Right ventricle myocardium superior (tissue), 1 donor: ENCODE data around the gene PIKFYVE. TPM values are rescaled to one million over a fixed set of nuclear protein-coding genes. Genes with fewer than 3 reads are reported as not detected.
A peak's percentile ranks its signal among the peaks of the same experiment; 100 is the strongest.

Experiments used
- ATAC-seq: fragments of 200-7000 bp; cut with Tn5 transposase; one replicate; pipeline ENCODE4 v1.9.1; 2020; ENCODE audit warnings: mild to moderate bottlenecking; ENCODE audit not compliant: poor library complexity
- DNase-seq: peaks from one replicate; pipeline ENCODE4 v3.0.0-alpha.2; 2020
- intact Hi-C: fragments of 100-400 bp; cut with DNase I; formaldehyde crosslinking; loops from one replicate; pipeline ENCODE4 v1.11.2; 2022
- total RNA-seq: library from RNA; stranded (reverse); fragmentation: NEBNext Ultra II Directional; extraction: Animal tissue kit (Norgen Biotek cat#: 25700); gene quantifications from one replicate; pipeline ENCODE4 v1.2.1, GENCODE V29; 2021
- donor health status: DM: no; HTN: yes; CAD: no; lungs with severe emphysema.

Gene PIKFYVE
- total RNA-seq, 1 donor from 2014 or later: 13.2 TPM

DNA sequence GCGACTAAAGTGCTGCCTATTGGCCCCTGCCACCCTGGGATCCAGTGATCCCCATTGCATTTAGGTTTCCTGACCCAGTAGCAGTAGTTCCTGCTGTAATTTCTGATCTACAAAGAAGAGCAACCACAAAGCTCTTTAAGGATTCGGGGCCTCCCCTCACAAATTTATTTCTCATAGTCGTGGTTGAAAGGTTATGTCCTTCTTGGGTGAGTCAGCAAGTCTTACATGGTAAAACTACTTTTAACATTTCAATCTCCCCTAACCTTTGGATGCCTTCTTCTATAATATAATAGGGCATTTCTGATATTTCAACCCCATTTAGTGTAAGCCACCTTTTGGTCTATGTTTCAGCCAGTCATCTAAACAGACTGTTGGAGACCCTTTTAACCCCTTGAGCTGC is 14.9 kb downstream of the PIKFYVE start:
- DNase-seq (no peak), ATAC-seq (no peak)
- intact Hi-C loops: no loop called here

DNA sequence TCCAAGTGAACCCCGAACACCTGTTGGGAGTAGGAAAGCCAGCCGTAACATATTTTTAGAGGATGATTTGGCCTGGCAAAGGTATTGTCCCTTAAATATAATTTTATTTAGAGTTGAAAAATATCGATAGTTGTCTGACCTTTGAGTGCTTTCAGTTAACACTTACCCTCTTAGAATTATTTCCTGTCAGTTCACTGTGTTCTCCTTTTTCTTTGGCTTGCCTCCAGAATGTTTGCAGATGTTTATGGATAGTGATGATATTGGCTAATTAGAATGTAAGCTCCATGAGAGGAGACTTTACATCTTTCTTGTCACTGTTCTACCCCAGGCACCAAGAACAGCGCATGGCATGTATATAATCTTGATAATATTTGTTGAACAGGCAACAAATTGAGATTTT is 19.8 kb downstream of the PIKFYVE start:
- no peak for DNase-seq
- peak; percentile 62 for ATAC-seq
- intact Hi-C loops: no loop called here

DNA sequence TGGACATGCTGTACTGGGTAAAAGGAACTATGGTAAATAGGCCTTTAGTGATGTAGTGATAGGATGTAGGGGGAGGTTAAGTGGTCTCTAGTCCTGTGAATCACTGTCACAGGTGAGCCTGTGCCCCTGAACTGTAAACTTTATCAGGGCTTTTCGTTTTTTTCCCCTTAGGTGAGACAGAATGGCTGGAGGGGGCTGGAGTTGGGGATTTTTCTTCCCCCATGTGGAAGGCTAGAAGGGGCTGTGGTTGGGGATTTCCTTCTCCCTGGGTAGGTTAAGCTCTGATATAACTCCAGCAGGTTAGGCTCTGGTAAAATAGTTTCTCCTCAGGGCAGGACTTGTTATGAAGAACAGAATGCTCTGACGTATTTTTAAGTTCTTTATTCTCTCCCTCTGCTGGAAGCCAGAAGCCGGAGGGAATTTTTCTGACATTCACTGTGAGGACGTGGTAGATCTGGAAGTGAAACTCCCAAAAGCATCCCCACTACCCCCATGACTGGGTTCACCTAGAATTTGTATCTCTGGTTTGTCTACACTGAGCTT is 28.5 kb downstream of the PIKFYVE start:
- intact Hi-C loops: no loop called here
- no peak for DNase-seq
- ATAC-seq: no peak

DNA sequence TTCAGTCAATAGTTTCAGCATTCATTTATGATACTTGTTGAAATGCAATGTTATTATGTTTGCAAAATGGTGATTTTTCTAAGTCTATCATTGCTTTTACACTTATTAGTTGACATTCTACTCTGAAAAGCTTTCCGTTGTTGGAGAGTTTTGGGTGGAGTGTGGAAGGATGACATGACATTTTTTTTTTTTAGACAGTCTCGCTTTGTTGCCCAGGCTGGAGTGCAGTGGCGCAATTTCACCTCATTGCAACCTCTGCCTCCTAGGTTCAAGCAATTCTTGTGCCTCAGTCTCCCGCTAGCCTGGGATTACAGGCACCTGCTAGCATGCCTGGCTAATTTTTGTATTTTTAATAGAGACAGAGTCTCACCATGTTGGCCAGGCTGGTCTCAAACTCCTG is 29.8 kb downstream of the PIKFYVE start:
- ATAC-seq (no peak), DNase-seq (no peak)
- intact Hi-C loops: no loop called here

DNA sequence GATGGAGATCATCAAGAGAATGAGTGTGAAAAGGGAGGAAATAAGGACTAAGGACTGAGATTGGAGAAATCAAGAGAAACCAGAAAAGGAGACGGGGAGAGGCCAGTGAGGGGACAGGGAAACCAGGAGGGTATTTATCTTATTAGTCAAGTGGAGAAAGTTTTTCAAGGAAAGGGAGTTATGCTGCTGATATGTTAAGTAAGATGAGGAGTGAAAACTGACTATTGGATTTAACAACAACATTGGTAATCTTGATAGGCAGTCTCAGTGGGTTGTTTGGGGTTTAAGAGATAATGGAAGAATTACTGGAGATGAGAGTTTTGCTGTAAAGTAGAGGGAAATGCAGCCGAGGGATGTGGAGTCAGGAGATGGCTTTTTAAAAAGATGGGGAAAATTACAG is 30.6 kb downstream of the PIKFYVE start:
- no peak for ATAC-seq
- DNase-seq: no peak
- intact Hi-C loops: no loop called here

DNA sequence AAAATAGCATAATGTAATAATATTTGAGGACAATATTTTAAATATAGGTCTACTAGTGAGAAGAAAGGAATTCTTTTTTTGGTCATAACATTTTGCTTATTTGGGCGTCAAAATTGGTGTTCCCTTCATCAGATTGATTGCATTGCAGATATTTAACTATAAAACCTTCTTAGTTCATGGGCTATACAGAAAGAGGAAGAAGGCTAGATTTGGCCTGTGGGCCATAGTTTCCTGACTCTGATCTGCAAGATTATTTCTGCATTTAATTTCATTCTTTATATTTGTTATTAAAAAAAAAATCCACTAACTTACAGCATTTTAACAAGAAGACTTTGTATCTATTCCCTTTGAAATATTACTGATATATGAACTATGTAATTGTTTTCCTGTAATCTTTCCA is 31.9 kb downstream of the PIKFYVE start:
- DNase-seq: no peak
- intact Hi-C loops: no loop called here
- ATAC-seq: no peak

DNA sequence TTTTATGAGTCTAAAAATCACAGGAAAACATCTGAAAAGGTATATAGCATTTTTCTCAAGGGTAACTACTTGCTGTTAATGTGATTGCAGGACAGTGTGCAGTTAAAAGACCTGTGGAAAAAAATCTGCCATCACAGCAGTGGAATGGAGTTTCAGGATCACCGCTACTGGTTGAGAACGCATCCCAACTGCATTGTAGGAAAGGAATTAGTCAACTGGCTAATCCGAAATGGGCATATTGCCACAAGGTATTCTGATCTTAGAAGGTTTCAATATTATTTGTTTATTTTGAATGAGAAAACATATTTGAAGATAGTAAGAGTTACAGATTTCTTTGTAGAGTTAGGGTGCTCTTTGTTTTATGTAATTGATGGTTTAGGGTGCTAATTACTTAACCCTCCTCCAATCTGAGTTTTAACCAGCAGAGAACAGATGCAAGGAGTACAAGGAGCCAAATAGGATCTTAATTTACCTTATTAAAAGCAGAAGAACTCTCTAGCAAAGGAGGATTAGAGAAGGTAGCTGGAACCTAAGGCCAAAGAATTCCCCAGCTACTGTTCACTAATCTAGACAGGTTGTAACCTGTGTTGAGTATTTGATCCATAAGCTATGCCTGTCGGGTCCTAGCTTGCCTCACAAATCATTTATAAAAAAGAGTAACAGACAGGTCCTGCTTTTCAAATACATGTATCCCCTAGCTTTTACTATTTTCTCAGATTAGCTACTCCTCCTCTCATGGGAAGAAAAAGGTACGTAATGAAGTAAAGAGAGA is 35.0 kb downstream of the PIKFYVE start:
- intact Hi-C loops: no loop called here
- DNase-seq (no peak), ATAC-seq (no peak)

DNA sequence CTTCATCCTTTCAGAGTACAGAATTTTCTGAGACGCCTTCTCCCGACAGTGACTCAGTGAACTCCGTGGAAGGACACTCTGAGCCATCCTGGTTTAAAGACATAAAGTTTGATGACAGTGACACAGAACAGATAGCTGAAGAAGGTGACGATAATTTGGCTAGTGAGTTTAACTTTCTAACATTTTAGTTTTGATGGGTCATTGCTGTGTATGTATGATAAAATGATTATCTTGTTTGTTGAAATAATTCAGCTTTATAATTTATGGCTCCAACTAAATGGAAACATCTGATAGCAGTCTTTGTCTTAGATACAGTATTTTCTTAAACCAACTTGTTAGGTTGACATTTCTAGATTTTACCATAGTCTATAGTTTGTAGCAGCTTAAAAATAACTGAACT is 38.1 kb downstream of the PIKFYVE start:
- intact Hi-C loops: no loop called here
- no peak for ATAC-seq
- DNase-seq: no peak

DNA sequence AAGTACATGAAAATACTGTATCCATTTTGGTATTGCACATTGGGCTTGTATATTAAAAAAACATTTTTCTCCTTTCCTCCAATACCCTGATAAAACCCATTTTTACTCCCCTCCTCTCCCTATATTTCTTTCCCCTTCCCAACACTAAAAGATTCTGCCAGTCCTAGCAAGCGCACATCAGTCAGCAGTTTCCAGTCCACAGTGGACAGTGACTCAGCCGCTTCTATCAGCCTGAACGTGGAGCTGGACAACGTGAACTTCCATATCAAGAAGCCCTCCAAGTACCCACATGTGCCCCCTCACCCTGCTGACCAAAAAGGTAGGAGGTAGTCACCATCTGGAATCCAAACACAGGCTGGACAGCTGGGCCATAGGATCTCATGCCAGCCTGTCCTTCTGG is 38.6 kb downstream of the PIKFYVE start:
- intact Hi-C loops: no loop called here
- DNase-seq: no peak
- no peak for ATAC-seq

DNA sequence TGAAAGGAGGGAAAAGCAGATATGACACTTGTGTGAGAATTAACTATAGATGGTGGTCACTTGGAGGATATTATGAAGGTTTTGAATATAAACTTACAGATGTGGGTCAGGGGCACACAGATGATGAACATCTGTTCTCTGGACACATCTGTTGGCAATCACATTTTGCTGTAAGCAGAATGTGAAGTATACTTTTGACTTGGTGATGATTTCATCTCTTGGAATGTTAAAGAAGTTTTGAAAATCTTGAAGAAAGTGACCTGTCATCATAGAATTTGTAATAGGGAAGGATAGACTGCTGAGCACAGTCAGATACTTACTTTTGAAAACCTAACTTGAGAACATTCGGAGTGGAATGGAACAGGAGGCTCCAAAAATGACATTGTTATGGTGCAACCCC is 40.2 kb downstream of the PIKFYVE start:
- DNase-seq (no peak), ATAC-seq (no peak)
- intact Hi-C loops: no loop called here

DNA sequence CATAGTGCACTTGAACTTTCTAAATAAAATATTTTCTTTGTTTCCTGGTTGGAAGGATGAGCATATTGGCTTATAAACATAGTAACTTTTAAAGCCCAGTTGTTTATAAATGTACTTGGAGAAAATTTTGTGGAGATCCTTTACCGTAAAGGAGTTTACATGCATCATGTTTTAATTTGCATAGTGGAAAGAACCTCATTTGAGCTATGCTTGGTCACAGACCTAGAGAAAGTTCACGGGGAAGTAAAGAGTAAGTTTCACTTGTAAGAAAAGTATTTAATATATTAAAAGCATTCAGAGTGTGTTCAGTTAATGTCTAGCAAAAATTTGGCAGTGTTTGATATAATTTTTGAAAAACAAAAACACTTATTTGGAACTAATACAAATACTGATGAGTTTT is 45.3 kb downstream of the PIKFYVE start:
- ATAC-seq: no peak
- intact Hi-C loops: no loop called here
- DNase-seq: no peak

DNA sequence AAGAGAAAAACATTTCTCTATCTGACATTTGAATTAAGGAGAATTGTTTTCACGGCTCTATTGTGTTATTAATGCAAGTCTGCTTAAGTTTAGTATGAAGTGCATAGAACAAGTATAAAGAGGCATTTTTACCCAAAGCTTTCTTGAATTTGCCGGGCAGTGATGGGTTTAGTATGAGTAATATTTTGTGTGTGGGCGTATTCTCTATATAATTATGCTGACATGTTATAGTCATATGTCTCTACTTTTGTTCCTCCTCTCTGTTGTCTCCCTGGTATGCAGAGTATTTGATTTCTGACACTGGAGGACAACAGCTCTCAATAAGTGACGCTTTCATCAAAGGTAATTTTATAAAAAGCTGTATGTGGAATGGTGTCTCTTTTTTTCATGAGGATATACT is 45.9 kb downstream of the PIKFYVE start:
- ATAC-seq (no peak), DNase-seq (no peak)
- intact Hi-C loops: no loop called here

DNA sequence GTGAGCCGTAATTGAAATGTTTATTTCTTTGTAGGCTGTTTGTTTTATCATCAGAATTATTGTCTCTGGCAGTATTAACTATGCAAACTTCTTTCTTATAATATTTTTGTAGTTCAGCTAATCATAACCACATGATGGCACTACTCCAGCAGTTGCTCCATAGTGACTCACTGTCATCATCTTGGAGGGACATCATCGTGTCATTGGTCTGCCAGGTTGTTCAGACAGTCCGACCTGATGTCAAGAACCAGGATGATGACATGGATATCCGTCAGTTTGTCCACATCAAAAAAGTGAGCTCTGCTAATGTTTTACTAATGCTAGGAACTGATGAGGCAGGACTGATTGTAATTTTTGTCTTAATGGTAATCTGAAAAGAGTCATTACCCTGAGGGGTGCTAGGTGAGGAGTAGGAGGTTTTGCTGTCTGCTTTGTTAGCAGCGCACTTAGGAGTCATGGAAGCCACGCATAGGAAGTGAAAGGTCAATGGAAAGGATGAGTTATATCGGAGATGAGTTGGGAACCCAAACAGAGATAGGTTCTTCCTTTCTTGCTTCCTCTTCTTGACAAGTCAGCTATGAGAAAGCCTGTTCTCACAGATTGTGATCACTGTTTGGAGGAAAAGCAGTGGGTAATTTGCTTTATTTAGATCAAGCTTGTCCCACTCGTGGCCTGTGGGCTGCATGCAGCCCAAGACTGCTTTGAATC is 49.2 kb downstream of the PIKFYVE start:
- no peak for ATAC-seq
- DNase-seq: no peak
- intact Hi-C loops: no loop called here

DNA sequence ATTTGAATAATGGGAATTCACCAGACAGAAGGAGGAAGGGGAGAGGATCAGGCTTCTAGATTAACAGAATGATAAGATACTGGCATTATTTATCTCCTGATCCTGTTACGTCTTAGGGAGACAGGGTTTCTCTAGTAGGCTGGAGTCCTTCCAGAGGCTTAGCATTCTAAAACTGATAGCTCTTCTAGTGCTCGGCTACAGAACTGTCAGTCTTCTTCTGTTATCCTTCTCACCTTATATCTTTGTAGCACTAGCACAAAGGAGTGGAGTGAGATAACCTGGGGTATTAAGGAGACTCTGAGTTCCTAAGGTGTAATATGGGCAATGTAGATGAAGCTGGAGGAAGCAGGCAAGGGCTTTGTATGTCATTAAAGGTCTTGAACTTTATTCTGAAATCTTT is 52.1 kb downstream of the PIKFYVE start:
- DNase-seq: no peak
- no peak for ATAC-seq
- intact Hi-C loops: no loop called here

DNA sequence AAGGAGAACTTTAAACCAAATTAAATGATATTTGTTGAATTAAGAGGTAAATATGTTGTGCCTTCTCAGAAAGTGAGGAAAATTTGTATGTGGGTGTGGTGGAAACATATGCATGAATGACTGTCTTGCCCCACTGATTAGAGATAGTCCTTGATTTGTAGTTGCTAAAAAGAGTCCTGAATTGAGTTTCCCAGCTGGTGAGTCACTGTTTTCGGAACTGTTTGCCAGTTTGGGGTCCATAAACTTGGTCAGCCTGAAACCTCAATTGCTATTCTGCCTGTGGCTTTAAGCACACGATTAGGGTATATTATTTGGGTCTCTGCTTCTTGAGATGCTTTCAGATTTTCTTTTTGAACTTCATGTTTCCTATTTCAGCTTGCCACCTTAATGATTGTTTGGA is 53.3 kb downstream of the PIKFYVE start:
- intact Hi-C loops: no loop called here
- DNase-seq: no peak
- ATAC-seq: no peak

DNA sequence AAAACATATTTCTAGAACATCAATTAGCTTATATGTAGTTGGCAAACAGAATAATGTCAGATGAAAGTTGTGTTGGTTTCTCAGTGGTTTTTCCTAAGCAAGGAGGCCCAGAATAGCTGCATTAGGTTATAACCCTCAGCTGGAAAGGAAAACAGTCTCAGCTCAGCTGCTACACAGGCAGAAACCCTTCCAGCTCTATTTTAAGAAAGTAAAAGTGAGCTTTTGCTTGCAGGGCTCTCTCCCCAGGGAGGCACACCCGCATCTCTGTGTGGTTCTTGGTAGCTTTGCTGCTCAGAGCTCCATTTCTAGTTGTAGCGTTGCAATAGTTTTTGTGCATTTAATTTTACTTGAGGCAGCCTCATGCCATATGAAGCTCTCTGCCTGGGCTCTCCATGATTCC is 54.6 kb downstream of the PIKFYVE start:
- ATAC-seq: peak; percentile 95
- intact Hi-C loops: no loop called here
- DNase-seq: peak; percentile 73

DNA sequence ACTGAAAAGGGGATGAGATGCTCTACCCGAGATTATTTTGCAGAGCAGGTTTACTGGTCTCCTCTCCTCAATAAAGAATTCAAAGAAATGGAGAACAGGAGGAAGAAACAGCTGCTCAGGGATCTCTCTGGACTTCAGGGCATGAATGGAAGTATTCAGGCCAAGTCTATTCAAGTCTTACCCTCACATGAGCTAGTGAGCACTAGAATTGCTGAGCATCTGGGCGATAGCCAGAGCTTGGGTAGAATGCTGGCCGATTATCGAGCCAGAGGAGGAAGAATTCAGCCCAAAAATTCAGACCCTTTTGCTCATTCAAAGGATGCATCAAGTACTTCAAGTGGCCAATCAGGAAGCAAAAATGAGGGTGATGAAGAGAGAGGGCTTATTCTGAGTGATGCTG is 60.0 kb downstream of the PIKFYVE start:
- ATAC-seq: no peak
- intact Hi-C loops: no loop called here
- no peak for DNase-seq

DNA sequence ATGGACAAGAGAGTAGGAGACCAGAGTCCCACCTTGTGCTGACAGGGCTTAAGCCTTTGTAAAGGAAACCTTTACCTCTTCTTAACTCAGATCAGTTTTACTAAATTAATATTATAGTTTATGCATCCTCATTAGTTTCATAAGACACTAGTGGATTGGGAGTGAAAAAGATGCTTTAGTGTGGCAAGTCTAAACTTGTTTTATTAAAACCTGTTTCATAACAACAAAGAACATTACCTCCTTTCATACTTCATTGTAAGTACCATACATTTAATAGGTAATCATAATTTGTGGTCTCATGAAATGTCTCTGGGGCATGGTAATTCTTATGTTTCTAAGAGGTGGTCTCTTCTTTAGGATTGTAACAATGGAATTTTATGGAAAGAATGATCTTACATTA is 63.4 kb downstream of the PIKFYVE start:
- intact Hi-C loops: no loop called here
- ATAC-seq: no peak
- no peak for DNase-seq

DNA sequence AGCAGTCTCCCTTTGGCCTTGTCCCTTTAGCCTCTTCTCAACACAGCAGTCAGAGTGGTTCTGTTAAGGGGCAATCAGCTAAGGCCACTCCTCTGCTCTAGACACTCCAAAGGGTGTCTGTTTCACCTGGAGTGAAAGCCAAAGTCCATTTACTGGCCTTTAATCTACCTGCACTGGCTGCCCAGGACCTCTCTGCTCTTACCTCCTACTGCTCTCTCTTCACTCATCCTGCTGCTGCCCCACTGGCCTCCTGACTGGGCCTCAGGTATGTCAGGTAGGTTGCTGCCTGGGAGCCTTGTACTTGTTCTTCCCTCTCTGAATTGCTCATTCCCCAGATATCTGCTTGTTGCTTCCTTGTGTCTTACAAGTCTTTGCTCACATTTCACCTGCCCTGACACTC is 68.2 kb downstream of the PIKFYVE start:
- ATAC-seq: no peak
- DNase-seq: no peak
- intact Hi-C loops: no loop called here

DNA sequence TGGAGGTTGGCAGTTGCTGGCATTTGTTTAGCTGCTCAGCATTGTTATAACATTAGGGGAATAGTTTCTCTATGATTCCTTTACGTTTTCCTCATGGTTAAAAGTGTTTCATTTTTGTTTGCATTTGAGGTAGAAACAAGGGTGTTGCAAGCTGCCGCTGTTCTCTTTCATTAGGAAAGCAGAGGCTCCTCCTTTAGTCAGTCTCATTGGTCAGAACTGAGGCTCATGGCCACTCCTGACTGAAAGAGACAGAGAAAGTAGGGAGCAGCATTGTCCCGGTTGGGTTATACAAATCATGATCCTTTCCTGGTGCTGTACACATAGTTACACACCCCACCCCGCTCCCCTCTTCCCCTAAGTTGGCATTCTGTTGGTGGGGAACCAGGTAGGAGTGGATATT is 80.7 kb downstream of the PIKFYVE start:
- intact Hi-C loops: no loop called here
- ATAC-seq: no peak
- DNase-seq: no peak
